HG03064 (cell line): ENCODE measurements around the gene DERA.
"Not testable (repeated sequence)": the region's sequence is repeated elsewhere in the genome, so short reads cannot be mapped to it uniquely, and the experiment has no call there.

Experiments used
- ATAC-seq: cut with Tn5 transposase; IDR thresholded peaks from one replicate; pipeline ENCODE4 v1.9.1; 2021; ENCODE audit warnings: low read depth; ENCODE audit not compliant: unreplicated experiment

DERA gene

DNA sequence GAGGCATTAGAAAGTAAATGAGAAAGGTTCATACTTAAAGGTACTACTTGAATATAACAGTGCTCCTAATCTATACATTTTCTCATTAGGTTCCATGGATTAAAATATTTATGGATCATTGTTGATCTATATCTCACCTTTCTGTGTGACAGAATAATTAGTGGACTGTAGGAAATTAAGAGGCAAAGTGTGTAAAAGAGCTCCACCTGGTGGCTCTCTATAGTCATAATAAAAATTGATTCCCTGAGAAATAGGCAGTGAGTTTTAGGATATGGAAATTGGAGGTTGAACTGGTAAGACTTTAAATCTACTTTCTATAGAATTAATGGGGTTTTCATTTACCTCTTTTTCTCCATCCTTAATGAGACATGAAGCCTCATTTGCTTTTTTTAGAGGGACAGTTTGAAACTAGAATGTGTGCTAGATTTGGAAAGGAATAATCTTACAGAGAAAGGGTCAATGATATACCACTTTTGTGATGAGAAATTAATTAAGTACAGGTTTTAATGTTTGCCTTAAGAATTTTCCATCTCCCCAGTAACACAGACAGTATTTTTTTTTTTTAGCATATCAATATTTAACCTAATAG lies 11.8 kb upstream of the DERA start:
- no peak for ATAC-seq

DNA sequence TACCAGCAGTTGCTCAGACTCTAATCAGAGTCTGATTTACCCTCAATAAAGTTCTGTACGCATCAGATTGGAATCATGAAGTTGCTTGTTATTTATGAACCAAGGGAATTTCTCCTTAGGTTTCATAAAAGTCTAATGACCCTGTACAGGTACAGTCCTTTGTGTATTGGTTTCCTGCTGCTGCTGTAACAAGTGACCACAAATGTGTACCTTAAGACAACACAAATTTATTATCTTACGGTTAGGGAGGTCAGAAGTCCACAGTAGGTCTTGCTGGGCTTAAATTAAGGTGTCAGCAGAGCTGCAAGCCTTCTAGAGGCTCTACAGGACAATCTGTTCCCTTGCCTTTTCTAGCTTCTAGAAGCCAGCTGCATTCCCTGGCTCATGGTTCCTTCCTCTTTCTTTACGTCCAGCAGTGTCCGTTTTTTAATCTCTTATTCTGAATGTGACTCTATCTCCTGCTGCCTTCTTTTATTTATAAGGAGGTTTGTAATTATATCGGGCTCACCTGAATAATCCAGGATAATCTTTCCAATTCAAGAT lies 6.7 kb upstream of the DERA start:
- ATAC-seq = no peak

DNA sequence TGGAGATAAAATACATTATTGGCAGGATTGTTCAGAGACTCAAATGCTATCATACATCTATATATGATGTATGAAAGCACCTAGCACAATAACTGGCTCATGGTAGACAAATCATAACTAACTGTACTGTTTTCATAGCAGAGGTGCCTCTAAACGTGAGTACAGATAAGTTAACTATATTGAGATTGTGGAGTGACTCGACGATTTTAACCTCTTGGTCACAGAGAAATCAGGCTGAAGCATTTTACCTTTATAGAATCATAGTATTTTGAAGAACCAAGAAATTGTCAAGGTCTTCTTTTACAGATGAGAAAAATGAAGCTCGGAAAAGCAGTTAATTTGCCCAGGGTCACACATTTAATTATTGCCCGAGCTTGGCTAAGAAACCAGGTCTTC lies 666 bp upstream of the DERA start:
- no peak for ATAC-seq

DNA sequence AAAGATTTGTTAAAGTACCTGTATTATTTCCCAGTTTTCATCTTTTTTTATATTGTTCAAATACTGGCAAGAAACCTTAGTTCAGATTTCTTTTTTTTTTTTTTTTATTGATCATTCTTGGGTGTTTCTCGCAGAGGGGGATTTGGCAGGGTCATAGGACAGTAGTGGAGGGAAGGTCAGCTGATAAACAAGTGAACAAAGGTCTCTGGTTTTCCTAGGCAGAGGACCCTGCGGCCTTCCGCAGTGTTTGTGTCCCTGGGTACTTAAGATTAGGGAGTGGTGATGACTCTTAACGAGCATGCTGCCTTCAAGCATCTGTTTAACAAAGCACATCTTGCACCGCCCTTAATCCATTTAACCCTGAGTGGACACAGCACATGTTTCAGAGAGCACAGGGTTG lies 799 bp downstream of the DERA start:
- not testable (repeated sequence) for ATAC-seq

DNA sequence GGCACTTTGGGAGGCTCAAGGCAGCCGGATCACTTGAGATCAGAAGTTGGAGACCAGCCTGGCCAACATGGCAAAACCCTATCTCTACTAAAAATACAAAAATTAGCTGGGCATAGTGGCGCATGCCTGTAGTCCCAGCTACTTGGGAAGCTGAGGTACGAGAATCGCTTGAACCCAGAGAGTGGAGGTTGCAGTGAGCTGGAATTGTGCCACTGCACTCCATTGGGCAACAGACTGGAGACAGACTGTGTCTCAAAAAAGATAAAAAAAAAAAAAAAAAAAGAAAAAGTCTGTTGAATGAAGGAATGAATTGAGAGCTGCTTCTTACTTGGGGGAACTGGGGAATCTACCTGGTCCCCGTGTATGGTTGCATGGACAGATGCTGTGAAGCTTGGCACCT lies 3.0 kb downstream of the DERA start:
- ATAC-seq = not testable (repeated sequence)

DNA sequence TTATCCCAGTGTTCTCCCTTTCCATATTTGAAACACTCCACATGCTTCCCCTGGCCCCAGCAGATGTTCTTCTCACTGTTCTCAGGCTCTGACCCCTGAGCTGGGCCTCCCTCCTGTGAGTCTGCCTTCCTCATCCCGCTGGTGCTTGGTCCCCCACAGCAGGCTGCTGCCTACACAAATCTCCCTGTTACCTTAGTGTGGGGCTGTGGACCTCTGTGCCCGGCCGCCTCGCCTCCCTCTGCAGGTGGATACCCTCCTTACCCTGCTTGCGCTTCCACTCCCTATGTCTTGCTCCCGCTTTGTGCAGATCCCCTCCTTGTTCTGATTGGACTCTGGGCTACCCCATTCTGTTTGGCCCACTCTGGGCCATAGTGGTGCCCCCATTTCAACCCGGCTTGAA lies 6.9 kb downstream of the DERA start:
- ATAC-seq = no peak

DNA sequence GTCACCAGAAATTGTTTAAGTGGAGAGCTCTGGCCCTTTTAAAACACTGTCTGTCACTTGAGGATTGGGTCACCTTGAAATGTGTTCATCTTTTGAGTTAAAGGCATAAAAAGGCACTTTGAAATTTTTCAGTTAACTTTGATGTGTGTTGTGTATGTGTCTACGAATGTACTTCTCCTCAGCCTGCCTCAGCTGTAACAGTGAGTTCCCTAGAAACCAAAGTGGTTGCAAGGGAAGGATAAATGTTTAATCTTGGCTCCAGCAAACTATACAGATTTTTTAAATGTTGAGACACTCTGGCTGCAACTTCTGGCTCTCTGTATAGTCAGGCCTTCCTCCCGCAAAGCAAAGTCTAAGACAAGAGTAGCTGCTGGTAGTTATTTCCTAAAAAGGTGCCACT lies 8.3 kb downstream of the DERA start:
- no peak for ATAC-seq

DNA sequence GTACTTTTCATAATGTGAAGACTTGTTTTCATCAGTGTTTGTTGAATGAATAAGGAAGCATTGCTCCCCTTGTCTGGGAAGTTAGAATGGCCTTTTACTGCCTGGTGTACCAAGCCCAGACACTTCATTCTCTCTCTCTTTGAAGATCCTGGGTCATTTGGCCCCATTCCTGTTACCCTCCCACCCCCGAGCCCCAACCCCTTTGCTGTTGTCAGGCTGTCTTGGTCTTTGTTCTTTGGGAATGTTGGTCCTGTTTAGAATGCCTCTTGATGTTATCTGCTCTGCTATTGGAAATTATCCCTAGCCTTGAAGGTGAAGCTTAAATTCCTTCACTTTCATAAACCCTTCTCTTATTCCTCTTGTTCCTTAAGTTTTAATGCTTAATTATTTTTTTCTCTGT lies 13.8 kb downstream of the DERA start:
- no peak for ATAC-seq

DNA sequence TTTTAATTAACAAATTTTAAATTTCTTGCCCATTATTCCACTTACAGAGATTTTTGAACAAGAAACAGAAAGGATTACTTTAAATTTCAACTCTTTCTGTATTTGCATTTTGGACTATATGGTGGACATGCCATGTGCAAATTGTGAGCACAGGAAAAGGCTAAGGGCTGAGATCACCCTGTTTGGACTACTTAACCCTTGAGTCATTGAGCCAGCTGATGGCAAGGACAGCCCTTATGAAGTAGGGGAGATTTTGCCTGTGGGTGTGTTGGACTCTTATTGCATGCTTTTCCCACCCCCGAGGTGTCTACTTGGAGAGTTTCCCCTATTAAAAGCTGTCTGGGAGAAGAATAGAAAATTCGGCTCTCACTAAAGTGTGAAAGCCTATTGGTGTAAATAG lies 17.2 kb downstream of the DERA start:
- no peak for ATAC-seq

DNA sequence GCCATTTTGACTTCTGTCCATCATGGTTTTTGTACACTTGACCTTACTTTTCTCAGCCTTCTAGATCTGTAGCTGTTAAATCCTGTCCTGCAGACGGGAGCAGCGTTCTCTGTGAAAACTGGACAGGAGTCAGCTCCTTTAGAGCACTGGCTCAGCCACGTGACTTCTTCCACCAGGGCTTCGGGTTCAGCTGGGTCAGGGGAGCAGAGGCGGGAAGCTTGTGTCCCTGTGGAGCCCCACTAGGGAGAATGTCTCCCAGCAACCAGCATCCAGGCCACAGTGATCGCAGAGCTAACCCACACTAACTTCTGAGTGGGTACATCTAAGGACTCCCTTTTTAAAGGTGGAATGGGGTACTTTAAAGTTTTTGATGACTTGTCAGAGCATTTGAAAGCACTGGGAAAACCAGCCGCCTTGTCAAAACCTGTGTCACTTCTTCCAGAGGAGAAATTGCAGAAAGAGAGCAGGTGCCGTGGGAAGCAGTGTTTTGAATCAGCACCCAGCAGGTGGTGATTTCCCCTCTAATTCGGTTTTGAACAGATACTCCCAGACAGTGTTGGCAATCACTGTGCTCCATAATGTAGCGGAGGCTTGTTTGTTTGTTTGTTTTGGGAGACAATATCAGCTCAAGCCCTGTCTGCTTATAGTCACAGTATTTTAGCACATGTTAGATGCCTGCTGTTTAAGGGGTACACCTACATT lies 17.9 kb downstream of the DERA start:
- ATAC-seq = no peak

DNA sequence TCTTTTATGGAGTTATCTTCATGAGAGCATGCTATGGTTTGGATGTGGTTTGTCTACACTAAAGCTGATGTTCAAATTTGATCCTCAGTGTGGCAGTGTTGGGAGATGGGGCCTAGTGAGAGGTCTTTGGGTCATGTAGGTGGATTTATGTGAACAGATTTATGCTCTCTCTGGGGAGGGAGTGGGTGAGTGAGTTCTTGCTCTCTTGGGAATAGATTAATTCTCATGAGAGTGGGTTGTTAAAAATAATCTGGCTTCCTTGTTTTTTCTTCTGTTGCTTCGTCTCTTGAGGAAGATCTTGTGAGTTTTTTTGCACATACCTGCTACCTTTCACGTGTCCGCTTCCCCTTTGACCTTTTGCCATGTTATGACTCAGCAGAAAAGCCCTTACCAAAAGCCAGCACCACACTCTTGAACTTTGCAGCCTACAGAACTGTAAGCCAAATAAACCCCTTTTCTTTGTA lies 20.5 kb downstream of the DERA start:
- ATAC-seq = no peak

DNA sequence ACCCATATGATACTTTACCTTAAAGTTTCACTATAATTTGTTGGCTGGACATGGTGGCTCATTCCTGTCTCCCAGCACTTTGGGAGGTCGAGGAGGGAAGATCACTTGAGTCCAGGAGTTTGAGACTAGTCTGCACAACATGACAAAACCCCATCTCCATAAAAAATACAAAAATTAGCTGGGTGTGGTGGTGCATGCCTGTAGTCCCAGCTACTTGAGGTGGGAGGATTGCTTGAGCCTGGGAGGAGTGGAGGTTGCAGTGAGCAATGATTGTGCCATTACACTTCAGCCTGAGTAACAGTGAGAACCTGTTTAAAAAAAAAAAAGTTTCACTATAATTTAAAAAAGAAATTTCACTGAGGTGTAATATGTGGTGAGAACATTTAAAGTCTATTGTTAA lies 21.2 kb downstream of the DERA start:
- no peak for ATAC-seq

DNA sequence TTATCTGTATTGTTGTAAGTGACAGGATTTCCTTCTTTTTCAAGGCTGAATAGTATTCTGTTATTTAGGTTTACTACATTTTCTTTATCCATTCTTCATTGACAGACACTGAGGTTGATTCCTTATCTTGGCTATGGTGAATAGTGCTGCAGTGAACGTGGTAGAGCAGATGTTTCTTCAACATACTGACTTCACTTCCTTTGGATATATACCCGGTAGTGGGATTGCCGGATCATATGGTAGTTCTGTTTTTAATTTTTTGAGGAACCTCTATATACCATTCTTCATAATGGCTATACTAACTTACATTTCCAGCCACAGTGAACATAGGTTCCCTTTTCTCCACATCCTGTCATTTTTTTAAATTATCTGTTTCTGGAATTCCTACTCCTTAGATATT lies 21.8 kb downstream of the DERA start:
- no peak for ATAC-seq

DNA sequence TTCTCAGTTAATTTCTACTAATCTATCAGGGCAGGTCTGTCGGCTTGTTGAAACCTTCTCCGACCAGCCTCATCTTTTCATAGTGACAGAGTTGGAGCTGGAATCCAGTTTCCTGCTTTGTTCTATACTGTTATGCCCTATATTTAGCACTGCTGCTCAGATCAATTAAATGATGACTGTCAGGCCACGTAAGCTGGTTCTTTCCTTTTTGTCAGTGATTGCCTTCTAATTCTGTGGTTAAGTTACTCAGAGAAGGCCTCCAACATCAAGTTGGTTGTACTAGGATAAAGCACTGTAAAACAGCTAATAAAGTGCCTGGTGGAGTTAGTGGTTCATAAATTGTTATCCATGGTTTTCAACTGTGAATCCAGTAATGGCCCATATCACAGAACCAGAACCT lies 22.6 kb downstream of the DERA start:
- ATAC-seq = no peak

DNA sequence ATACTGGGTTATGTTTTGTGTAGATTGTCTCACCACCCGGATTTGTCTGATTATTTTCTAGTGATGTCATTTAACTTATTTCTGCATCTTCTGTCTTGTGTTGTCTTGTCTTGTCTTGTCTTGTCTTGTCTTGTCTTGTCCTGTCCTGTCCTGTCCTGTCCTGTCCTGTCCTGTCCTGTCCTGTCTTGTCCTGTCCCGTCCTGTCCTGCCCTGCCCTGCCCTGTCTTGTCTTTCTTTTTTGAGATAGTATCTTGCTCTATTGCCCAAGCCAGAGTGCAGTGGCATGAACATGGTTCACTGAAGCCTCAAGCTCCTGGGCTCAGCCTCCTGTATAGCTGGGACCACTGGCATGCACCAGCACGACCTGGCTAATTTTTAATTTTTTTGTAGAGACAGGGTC lies 25.6 kb downstream of the DERA start:
- no peak for ATAC-seq

DNA sequence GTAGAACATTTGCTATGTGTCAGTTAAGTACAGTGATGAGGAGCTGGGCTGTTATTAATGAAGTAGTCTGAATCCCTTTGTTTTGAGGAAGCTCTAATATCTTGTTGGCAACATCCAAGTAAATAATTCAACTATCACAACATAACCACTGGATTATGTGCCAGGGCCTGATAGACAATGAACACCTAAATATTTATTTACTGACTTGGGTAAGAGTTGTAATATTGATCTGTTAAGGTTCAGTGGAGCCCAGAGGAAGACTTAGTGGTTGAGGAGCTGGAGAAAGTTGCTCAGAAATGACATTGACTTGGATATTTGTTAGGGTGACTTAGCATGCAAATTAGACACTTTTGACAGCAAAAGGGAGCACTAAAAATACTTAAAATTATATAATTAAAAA lies 26.8 kb downstream of the DERA start:
- ATAC-seq = no peak

DNA sequence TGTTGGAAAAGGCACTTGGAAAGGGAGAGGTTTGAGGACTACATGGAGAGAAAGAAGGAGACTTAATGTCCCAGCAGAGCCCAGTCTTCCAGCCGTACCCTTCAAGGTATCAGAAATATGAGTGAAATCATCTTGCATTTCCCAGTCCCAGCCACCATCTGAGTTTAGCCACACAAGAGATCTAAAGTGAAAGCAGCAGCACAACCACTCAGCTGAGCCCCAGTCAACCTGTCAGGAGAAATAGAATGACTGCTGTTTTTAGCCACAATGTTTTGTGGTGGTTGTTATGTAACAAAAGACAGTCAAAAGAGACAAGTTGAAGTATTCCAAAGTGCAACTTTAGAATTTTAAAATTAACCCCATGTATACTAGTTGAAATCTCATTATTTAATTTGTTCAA lies 28.0 kb downstream of the DERA start:
- no peak for ATAC-seq

DNA sequence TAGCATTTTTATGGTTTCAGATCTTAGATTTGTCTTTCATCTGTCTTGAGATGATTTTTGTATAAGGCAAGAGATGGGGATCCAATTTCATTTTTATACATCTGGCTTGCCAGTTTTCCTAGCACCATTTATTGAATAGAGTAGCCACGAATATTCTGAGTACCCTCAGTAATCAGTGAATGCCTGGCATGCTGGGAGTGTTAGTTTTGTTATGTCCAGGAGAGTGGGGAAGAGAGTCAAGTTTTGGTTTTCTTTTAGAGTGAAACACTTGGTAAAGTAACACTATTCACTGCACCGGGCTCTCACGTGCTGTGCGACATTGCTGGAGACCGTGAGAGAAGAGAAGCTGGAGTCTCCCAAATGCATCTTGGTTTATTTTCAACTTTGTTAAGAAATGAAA lies 31.3 kb downstream of the DERA start:
- no peak for ATAC-seq

DNA sequence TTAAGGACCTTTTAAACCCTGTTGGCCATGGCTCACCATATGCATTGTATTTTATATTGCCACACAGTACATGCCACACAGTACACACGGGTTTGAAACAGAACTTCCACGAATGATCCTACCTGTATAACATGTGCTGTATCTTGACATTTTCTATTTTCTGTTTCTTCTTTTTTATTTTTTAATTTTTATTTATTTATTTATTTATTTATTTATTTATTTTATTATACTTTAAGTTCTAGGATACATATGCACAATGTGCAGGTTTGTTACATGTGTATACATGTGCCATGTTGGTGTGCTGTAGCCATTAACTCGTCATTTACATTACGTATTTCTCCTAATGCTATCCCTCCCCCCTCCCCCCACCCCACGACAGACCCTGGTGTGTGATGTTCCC lies 32.4 kb downstream of the DERA start:
- not testable (repeated sequence) for ATAC-seq

DNA sequence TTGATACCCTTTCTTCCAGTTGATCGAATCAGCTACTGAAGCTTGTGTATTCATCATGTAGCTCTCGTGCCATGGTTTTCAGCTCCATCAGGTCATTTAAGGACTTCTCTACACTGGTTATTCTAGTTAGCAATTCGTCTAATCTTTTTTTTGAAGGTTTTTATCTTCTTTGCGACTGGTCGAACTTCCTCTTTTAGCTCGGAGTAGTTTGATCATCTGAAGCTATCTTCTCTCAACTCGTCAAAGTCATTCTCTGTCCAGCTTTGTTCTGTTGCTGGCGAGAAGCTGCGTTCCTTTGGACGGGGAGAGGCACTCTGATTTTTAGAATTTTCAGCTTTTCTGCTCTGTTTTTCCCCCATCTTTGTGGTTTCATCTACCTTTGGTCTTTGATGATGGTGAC lies 37.3 kb downstream of the DERA start:
- ATAC-seq = not testable (repeated sequence)

DNA sequence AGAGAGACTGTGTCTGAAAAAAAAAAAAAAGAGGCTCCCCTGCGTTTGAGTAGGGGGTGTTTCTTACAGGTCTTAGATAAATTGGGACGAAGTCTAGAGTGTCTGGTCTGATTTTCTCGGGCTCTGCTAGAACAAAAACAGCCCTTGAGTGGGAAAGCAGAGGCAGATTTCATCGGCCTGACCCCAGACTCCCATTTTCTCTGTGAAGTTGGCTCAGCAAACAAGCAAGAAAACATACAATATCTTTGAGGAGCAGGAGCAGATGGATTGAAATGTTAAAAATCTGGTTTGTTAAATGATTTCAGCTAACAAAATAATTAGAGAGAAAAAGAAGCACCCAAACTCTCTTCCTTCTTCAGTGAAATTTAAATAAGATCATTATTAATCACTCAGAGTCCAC lies 44.1 kb downstream of the DERA start:
- ATAC-seq = no peak

DNA sequence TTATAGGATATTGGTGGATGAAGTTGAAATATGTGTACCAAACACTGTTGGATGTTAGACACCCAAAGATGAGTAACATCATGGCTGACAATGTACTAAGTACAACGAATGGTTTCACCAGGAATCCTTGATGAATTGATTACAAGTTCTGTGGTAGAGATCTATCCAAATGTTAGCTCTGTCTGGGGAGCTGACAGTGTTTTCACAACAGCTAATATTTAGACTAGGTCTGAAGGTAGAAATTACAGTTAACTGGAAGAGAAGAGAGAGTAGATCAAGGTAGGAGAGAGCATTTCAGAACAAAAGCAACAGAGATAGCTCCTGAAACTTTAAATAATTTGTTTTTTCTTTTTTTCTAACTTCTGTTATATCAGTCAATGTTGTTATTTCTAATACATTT lies 44.9 kb downstream of the DERA start:
- no peak for ATAC-seq
